GM18517 (cell line): ENCODE measurements around the gene GALNT1.

Source experiments
- ATAC-seq: cut with Tn5 transposase; IDR thresholded peaks from one replicate; pipeline ENCODE4 v1.9.1; 2021; ENCODE audit warnings: mild to moderate bottlenecking, moderate library complexity; ENCODE audit not compliant: unreplicated experiment

The GALNT1 gene

GRCh38 chr18:35711227-35711626 lies 129.7 kb downstream of the GALNT1 start:
- no peak for ATAC-seq

- no peak for ATAC-seq
Measured at GRCh38 chr18:35713545-35713944, 132.0 kb downstream of the GALNT1 start.

DNA sequence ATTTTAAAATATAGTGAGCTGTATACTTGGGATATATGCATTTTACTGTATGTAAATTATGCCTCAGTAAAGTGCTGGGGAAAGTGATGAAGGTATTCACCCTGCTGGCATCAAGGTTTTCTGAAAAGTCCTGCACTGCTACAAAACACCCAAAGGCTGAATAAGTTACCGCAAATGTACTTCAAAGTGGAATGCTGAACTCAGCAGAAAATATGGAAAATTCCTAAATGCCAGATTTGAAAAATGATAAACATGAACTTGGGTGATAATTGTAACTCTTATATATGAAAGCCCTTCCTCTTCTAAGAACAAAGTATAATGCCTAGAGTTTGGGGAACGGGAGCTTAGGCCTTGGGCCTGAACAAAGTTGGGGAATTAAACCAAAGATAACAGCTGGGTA lies 133.0 kb downstream of the GALNT1 start:
- no peak for ATAC-seq

DNA sequence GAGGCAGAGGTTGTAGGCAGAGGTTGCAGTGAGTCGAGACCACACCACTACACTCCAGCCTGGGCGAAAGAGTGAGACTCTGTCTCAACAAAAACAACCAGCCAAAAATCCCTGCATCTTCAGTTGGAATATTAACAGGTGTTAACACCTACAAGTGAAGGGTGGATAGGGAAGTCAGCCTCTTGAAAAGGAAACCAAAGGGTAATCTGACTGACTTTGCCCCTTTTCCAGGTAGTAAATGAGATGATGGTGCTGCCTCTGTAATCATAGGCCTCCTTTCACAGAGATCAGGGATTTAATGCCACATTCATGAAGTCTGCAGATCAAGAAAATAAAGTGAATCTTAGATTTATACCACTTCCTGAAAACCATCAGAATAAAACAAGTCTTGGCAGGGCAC lies 133.6 kb downstream of the GALNT1 start:
- ATAC-seq = no peak

DNA sequence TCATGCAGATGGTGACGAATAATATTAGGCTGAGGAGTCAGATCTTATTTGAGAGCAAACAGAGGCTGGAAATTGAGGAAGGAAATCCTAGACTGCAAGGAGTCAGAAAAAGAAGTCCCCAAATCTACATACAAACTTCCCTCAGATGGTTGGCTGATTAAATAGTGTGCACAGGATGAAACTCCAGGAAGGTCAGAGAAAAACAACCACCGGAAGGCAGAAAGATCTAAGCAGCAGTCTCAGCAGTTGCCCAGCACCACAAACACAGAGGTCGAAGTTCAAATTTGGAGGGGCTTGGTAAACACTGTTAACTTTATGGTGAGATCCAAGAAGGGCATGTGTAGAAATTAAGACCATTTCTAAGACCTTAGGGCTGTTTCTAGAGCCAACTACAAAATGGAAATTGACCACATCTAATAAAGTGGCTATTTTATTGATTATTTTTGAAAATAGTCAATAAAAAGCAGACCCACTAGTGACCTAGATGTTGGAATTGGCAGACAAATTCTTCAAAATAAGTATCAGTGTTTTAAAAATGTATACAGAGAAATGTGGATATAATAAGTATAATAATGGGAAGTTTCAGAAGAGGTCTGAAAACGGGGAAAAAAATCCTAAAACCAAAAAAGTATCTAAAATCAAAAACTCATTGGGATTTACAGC lies 134.8 kb downstream of the GALNT1 start:
- ATAC-seq = no peak

GRCh38 chr18:35717182-35717581 lies 135.6 kb downstream of the GALNT1 start:
- no peak for ATAC-seq

GRCh38 chr18:35721431-35722081 lies 140.0 kb downstream of the GALNT1 start:
- no peak for ATAC-seq

DNA sequence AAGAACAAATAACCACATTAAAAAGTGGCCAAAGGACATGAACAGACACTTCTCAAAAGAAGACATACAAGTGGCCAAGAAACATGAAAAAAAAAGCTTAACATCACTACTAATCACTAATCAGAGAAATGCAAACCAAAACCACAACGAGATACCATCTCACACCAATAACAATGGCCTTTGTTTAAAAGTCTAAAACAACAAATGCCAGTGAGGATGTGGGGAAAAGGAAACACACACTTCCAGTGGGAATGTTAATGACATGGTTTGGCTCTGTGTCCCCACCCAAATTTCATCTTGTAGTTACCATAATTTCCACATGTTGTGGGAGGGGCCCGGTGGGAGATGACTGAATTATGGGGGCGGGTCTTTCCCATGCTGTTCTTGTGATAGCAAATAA lies 147.1 kb downstream of the GALNT1 start:
- ATAC-seq = no peak

- no peak for ATAC-seq
Measured at GRCh38 chr18:35729991-35730668, 148.6 kb downstream of the GALNT1 start.

DNA sequence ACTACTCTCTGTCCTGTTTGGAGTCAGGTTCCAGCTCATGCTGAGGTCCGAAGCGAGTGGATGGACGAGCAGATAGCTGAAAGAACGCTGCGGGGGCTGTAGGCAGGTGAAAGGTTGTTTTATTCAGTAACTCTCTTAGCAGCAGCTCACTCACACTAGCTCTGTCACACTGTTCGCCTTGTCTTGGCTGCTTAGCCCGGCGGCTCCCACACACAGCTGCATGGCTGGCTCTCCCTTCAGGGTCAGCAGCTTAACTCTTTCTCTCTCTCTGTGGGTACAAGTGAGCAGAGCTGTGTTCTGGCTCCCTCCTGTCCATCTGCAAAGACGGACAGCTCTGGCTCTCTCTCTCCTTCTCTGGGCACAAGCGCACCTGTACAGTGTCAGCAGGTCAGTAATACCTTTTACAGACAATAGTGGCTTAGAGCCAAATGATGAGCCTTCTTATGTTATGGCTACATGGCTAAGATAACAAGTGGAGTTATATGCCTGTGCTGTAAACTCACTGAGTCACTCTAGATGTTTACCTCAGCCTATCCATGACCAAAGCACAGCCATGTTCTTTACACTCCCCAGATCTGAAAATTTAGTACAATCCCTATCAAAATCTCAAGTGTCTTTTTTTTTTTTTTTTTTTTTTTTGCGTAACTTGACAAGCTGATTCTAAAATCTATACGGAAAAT lies 149.3 kb downstream of the GALNT1 start:
- ATAC-seq = no peak

DNA sequence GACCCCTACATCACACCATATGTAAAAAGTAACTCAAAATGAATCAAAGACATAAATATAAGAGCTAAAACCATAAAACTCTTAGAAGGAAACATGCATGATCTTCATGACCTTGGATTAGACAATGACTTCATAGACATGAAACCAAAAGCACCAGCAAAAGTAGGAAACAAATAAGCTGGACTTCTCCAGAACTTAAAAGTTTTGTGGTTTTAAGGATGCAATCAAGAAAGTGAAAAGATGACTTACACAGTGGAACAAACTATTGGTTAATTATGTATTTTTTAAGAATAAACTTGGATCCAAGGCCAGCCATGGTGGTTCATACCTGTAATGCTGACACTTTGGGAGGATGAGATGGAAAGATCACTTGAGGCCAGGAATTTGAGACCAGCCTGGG lies 150.2 kb downstream of the GALNT1 start:
- no peak for ATAC-seq

DNA sequence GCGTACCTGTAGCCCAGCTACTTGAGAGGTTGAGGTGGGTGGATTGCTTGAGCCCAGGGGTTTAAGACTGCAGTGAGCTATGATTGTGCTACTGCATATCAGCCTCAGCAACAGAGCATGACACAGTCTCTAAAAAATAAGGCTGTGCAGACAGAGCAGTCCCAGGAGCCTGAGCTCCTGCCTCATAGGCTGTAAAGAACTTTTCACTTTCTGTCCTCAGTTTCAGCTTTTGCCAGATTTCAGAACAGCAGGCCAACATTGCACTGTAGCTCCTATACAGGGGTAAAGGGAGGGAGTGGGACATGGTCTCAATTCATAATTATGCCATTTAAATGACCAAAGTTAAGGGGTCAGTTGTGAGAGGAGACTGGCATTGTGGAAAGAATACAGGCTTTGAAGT lies 150.6 kb downstream of the GALNT1 start:
- no peak for ATAC-seq

DNA sequence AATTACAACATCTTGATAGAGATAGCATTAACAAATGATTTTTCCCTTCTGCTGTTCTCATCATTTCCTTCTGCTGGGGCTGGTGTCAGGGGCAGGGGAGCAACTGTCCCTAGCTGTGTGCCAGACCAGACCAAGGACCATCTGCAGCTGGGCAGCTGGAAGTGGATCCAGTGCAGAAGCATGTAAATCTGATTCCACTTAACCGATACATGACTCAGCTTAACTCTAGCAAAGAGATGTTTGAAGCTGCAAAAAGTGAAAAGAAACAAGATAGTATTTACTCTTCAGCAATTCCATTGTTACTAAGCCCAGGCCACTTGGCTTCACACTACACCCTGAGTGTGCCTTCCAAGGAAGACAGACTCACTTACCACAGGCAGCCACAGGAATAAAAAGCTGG lies 151.1 kb downstream of the GALNT1 start:
- no peak for ATAC-seq

- ATAC-seq = no peak
Measured at GRCh38 chr18:35733408-35733807, 151.9 kb downstream of the GALNT1 start.

DNA sequence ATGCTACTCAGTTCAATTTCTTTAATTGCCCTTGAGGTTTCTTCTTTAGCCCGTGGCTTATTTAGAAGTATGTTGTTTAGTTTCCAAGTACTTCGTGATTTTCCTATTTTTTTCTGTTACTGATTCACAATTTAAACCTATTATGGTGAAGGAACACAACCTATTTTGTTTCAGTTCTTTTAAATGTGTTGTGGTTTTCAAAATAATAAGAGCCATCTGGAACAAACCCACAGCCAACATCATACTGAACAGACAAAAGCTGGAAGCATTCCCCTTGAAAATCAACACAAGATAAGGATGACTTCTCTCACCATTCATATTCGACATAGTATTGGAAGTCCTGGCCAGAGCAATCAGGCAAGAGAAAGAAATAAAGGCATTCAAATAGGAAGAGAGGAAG lies 155.2 kb downstream of the GALNT1 start:
- no peak for ATAC-seq

DNA sequence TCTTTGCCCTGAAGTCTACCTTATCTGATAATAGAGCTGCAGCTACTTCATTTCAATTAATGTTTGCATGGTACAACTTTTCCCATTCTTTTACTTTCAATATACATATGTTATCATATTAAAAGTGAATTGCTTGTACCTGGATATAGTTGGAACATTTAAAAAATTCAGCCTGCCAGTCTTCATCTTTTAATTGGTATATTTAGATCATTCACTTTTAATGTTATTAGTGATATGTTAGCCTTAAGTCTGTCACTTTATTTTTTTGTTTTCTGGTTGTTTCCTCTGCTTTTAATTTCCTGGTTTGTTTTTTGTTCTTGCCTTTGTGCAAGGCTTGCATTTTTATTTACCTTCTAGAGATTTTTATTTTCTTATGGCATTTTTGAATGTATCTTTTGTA lies 158.2 kb downstream of the GALNT1 start:
- ATAC-seq = no peak

DNA sequence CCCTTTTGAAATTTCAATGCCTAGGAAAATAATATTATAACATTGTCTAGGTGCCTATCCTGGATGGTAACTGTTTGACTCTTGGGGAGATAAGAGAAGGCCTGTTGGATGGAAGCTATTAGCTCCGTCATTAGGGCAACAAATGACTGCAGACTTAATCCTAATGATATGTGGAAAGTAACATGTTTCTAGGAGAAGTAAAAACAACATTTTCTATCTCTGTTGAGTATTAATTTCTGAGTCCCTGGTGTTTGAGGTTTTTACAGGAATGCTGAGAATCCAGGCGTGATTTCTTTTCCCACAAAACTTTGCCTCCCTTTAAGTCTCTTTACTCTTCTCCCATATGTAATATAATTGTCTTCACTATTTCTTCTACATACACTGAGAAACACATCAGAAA lies 159.1 kb downstream of the GALNT1 start:
- no peak for ATAC-seq

GRCh38 chr18:35743916-35744315 lies 162.4 kb downstream of the GALNT1 start:
- no peak for ATAC-seq

- no peak for ATAC-seq
Measured at GRCh38 chr18:35745814-35746213, 164.3 kb downstream of the GALNT1 start.

- ATAC-seq = no peak
Measured at GRCh38 chr18:35746826-35747339, 165.3 kb downstream of the GALNT1 start.

DNA sequence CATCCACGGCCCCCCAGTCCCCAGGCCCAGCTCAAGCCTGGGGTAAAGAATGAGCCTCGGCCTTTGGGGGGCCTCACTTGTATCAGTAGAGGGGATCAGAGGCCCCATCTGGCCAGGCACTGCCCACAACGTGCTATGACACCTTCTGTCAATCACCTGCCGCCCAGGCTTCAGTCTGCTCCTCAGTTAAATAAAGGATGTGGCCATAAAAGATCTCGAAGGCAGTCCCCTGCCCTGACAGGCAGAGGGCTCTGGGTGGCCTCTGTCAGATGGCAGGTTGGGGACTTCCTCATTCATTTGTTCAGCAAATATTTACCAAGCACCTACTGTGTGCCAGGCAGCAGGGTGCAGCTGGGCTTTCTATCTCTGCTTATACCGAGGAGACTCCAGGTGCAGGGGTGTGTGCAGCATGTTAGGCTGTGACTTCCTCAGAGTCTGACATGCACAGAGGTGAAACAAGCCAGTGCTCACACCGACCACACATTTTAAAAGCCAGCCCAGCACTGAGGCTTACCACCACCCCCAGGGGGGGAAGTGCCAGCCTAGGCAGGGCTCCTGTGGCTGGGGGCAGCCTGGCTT lies 166.4 kb downstream of the GALNT1 start:
- no peak for ATAC-seq
